ENCODE measurements around the gene ITSN2. TPM values are rescaled to one million over a fixed set of nuclear protein-coding genes. Genes with fewer than 3 reads are reported as not detected.

Gene ITSN2
- polyA plus RNA-seq, 1 donor from 2014 or later, result 10.6 TPM

DNA sequence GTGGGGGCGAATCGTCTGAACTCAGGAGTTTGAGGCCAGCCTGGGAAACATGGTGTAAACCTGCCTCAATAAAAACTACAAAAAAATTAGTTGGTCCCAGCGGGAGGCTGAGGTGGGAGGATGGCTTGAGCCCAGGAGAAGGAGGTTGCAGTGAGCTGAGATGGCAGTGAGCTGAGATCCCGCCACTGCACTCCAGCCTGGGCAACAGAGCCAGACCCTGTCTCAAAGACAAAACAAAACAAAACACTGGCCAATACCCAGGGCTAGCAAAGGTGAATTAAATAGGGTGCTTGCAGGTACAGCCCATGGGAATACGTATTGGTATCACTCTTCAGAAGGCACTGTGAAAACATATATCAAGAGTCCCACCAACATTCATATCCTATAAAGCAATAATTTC is 7.0 kb downstream of the ITSN2 start:
- no peak for TF ChIP-seq TAF1 (IDR thresholded peaks at IDR 0.05; ENCODE audit: low read depth)
- H3F3A ChIP-seq (ENCODE audit: insufficient read depth, low read length, poor library complexity, severe bottlenecking), result no peaks in the 10 kb centered on the region
- H3K4me2 ChIP-seq (ENCODE audit: low read length), result no peak overlapping the region
- no peaks in the 10 kb centered on the region for H4K20me1 ChIP-seq (ENCODE audit: insufficient read depth)
- no peak overlapping the region for H2AFZ ChIP-seq (ENCODE audit: low read depth, low read length)
- no peak overlapping the region for H3K9ac ChIP-seq (ENCODE audit: low read length)
- peaks cover 4% of the 10 kb centered on the region for H3K79me2 ChIP-seq (replicated peaks; ENCODE audit: insufficient read depth, low read length)
- no peaks in the 10 kb centered on the region for H3K9me2 ChIP-seq (ENCODE audit: insufficient read depth, low read length)
- no peaks in the 10 kb centered on the region for H3K9me3 ChIP-seq (ENCODE audit: low read length)
- H3K27ac ChIP-seq (ENCODE audit: low read length), result no peak overlapping the region
- H3K36me3 ChIP-seq (ENCODE audit: insufficient read depth, low read length), result no peaks in the 10 kb centered on the region
- no peak overlapping the region for H3K4me3 ChIP-seq (ENCODE audit: low read length)
- H3K27me3 ChIP-seq (ENCODE audit: insufficient read depth, low read depth, low read length), result no peaks in the 10 kb centered on the region

DNA sequence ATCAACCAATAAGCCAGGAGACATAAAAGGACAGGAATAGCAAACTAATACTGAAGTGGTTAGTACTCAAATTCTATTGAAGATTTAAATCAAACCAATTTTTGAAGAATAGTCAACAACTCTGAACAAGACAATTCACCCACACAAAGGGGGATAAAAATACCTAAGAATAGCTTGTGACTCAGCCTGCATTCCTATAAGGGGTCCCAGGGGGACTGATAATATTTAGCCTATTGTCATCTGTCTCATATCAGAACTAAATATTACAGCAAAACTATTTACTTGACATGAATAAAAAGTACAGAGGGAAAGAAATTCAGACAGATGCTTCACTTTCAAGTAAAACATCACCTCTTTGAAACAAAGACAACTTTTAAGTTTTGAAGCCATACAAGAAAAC is 7.7 kb downstream of the ITSN2 start:
- H3K27me3 ChIP-seq (ENCODE audit: insufficient read depth, low read depth, low read length), result no peaks in the 10 kb centered on the region
- peak overlapping the region; percentile 2 for H3K4me3 ChIP-seq (ENCODE audit: low read length)
- H3K27ac ChIP-seq (ENCODE audit: low read length), result peak overlapping the region; percentile 38
- H2AFZ ChIP-seq (ENCODE audit: low read depth, low read length), result no peak overlapping the region
- H3F3A ChIP-seq (ENCODE audit: insufficient read depth, low read length, poor library complexity, severe bottlenecking), result no peaks in the 10 kb centered on the region
- no peak overlapping the region for H3K9ac ChIP-seq (ENCODE audit: low read length)
- no peaks in the 10 kb centered on the region for H3K36me3 ChIP-seq (ENCODE audit: insufficient read depth, low read length)
- no peaks in the 10 kb centered on the region for H3K9me2 ChIP-seq (ENCODE audit: insufficient read depth, low read length)
- H4K20me1 ChIP-seq (ENCODE audit: insufficient read depth), result no peaks in the 10 kb centered on the region
- H3K79me2 ChIP-seq (replicated peaks; ENCODE audit: insufficient read depth, low read length), result peaks cover 4% of the 10 kb centered on the region
- H3K4me2 ChIP-seq (ENCODE audit: low read length), result peak overlapping the region; percentile 41
- TF ChIP-seq, protein P1, sequence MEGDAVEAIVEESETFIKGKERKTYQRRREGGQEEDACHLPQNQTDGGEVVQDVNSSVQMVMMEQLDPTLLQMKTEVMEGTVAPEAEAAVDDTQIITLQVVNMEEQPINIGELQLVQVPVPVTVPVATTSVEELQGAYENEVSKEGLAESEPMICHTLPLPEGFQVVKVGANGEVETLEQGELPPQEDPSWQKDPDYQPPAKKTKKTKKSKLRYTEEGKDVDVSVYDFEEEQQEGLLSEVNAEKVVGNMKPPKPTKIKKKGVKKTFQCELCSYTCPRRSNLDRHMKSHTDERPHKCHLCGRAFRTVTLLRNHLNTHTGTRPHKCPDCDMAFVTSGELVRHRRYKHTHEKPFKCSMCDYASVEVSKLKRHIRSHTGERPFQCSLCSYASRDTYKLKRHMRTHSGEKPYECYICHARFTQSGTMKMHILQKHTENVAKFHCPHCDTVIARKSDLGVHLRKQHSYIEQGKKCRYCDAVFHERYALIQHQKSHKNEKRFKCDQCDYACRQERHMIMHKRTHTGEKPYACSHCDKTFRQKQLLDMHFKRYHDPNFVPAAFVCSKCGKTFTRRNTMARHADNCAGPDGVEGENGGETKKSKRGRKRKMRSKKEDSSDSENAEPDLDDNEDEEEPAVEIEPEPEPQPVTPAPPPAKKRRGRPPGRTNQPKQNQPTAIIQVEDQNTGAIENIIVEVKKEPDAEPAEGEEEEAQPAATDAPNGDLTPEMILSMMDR (IDR thresholded peaks at IDR 0.05; ENCODE audit: poor library complexity, severe bottlenecking), result no peak
- TF ChIP-seq, protein P2, sequence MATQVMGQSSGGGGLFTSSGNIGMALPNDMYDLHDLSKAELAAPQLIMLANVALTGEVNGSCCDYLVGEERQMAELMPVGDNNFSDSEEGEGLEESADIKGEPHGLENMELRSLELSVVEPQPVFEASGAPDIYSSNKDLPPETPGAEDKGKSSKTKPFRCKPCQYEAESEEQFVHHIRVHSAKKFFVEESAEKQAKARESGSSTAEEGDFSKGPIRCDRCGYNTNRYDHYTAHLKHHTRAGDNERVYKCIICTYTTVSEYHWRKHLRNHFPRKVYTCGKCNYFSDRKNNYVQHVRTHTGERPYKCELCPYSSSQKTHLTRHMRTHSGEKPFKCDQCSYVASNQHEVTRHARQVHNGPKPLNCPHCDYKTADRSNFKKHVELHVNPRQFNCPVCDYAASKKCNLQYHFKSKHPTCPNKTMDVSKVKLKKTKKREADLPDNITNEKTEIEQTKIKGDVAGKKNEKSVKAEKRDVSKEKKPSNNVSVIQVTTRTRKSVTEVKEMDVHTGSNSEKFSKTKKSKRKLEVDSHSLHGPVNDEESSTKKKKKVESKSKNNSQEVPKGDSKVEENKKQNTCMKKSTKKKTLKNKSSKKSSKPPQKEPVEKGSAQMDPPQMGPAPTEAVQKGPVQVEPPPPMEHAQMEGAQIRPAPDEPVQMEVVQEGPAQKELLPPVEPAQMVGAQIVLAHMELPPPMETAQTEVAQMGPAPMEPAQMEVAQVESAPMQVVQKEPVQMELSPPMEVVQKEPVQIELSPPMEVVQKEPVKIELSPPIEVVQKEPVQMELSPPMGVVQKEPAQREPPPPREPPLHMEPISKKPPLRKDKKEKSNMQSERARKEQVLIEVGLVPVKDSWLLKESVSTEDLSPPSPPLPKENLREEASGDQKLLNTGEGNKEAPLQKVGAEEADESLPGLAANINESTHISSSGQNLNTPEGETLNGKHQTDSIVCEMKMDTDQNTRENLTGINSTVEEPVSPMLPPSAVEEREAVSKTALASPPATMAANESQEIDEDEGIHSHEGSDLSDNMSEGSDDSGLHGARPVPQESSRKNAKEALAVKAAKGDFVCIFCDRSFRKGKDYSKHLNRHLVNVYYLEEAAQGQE (IDR thresholded peaks at IDR 0.05; ENCODE audit: borderline replicate concordance), result no peak
- TF ChIP-seq POLR2AphosphoS5 (IDR thresholded peaks at IDR 0.05) (no peak), TAF1 (IDR thresholded peaks at IDR 0.05; ENCODE audit: low read depth) (no peak), MXI1 (conservative IDR thresholded peaks at IDR 0.05; ENCODE audit: poor library complexity, severe bottlenecking) (no peak), SMC3 (conservative IDR thresholded peaks at IDR 0.05; ENCODE audit: poor library complexity) (no peak), EZH2 (IDR thresholded peaks at IDR 0.05; ENCODE audit: borderline replicate concordance, insufficient read depth, low read length, poor library complexity, severe bottlenecking) (no peak), EP300 (conservative IDR thresholded peaks at IDR 0.05; ENCODE audit: poor library complexity, severe bottlenecking) (no peak), RAD21 (conservative IDR thresholded peaks at IDR 0.05) (no peak)
- H3K9me3 ChIP-seq (ENCODE audit: low read length), result no peaks in the 10 kb centered on the region

DNA sequence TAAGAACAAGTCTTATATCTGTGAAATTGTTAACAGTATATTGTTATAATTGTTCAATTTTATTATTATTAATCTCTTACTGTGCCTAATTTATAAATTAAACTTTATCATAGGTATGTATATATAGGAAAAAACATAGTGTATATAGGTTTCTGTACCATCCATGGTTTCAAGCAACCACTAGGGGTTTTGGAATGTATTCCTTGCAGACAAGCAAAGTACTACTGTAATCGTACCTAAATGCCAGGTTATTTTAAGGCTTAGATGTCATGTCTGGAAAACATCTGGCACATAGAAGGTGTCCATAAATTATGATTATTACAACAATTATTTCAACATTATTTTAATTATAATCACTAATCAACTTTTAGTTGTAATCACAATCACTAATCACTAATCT is 8.4 kb downstream of the ITSN2 start:
- Histone ChIP-seq H2AFZ (ENCODE audit: low read depth, low read length) (no peak overlapping the region), H3K4me2 (ENCODE audit: low read length) (no peak overlapping the region), H3K9me3 (ENCODE audit: low read length) (no peaks in the 10 kb centered on the region), H3K4me3 (ENCODE audit: low read length) (no peak overlapping the region), H3K36me3 (ENCODE audit: insufficient read depth, low read length) (no peaks in the 10 kb centered on the region), H3K27ac (ENCODE audit: low read length) (peak overlapping the region; percentile 38), H4K20me1 (ENCODE audit: insufficient read depth) (no peaks in the 10 kb centered on the region), H3K9ac (ENCODE audit: low read length) (no peak overlapping the region), H3K79me2 (replicated peaks; ENCODE audit: insufficient read depth, low read length) (no peaks in the 10 kb centered on the region), H3K9me2 (ENCODE audit: insufficient read depth, low read length) (no peaks in the 10 kb centered on the region), H3K27me3 (ENCODE audit: insufficient read depth, low read depth, low read length) (no peaks in the 10 kb centered on the region), H3F3A (ENCODE audit: insufficient read depth, low read length, poor library complexity, severe bottlenecking) (no peaks in the 10 kb centered on the region)
- TF ChIP-seq EZH2 (IDR thresholded peaks at IDR 0.05; ENCODE audit: borderline replicate concordance, insufficient read depth, low read length, poor library complexity, severe bottlenecking), result no peak
- TF ChIP-seq, protein P1 (IDR thresholded peaks at IDR 0.05; ENCODE audit: poor library complexity, severe bottlenecking), result peak; percentile 51
